Measurements from ENCODE around the gene MRAS. TPM values are rescaled to one million over a fixed set of nuclear protein-coding genes. Genes with fewer than 3 reads are reported as not detected.

The MRAS gene
- total RNA-seq, 4 donors from 2014 or later, result 31.8 to 58.1 (median 51.8) TPM

DNA sequence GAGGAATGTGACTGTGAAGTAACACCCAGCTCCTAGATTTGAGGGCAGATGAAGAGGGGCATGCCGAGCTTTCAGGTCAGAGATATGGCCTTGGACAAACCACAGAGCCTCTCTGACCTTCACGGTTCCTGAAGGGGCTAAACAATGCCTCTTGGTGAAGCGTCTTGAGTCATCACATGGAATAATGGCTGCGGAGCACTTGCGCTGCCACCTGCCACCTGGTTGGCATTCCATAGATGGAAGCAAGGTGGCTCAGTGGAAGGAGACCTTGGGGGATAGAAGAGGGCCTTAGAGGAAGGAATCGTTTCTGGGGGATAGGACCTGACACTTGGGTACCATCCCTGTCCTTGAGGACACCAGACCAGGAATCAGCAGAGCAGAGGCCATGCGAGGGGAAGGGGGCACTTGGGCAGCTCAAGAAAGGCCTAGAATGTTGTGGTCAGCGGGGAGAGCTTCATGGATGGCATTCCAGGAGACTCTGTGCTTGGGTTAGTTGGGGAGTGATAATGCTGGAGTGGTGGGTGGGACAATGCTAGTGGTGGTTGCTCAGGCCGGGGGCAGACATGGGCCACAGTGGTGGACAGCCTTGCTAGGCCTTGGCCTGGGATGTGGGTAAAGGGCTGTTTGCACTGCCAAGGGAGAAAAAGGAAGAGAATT, 12.6 kb downstream of the MRAS start:
- Histone ChIP-seq H3K4me1 (peaks cover 0 to 63% (median 14%) of the 10 kb centered on the region in 3 donors), H3K9me3 (no peaks in the 10 kb centered on the region), H3K36me3 (peaks cover 0 to 4% of the 10 kb centered on the region in 2 donors), H3K27ac (no peak overlapping the region), H3K27me3 (no peaks in the 10 kb centered on the region), H3K4me3 (no peak overlapping the region)
- WGBS, 2 donors (ENCODE audit: low coverage in 1 of 2), result 87% methylated on average over 8 of the region's 9 CpGs; no CpG with 5 or more reads in 1 of the 2 donors
- TF ChIP-seq EP300 (IDR thresholded peaks at IDR 0.05) (no peak), POLR2A (IDR thresholded peaks at IDR 0.05) (no peak), POLR2AphosphoS5 (IDR thresholded peaks at IDR 0.05) (no peak)
- TF ChIP-seq, protein P1, sequence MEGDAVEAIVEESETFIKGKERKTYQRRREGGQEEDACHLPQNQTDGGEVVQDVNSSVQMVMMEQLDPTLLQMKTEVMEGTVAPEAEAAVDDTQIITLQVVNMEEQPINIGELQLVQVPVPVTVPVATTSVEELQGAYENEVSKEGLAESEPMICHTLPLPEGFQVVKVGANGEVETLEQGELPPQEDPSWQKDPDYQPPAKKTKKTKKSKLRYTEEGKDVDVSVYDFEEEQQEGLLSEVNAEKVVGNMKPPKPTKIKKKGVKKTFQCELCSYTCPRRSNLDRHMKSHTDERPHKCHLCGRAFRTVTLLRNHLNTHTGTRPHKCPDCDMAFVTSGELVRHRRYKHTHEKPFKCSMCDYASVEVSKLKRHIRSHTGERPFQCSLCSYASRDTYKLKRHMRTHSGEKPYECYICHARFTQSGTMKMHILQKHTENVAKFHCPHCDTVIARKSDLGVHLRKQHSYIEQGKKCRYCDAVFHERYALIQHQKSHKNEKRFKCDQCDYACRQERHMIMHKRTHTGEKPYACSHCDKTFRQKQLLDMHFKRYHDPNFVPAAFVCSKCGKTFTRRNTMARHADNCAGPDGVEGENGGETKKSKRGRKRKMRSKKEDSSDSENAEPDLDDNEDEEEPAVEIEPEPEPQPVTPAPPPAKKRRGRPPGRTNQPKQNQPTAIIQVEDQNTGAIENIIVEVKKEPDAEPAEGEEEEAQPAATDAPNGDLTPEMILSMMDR (IDR thresholded peaks at IDR 0.05), result no peak
- no peak for ATAC-seq

DNA sequence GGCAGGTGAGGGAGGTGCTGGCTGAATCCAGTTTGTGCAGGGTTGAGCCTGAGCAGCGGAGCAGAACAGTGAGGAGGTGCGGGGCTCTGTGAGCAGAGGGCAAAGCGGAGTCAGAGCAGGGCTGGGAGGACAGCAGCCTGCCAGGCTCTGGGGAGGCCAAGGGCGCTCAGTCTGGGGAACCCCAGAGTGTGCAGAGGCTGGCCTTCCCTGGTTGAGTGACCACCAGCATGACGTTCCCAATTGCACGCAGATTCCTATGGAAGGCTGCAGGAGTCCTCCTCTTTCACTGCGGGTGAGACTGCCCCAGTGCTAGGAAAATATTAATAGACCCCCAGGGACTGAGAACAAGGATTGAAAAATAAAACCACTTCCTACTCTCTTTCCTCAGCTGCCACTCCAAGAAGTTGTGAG, 13.2 kb downstream of the MRAS start:
- 81 to 100% methylated on average over 2 to 6 of the region's 7 CpGs for WGBS, 2 donors (ENCODE audit: low coverage in 1 of 2)
- Histone ChIP-seq H3K27me3 (no peaks in the 10 kb centered on the region), H3K4me1 (peaks cover 0 to 66% (median 14%) of the 10 kb centered on the region in 3 donors), H3K27ac (no peak overlapping the region), H3K36me3 (peaks cover 0 to 3% of the 10 kb centered on the region in 2 donors), H3K4me3 (no peak overlapping the region), H3K9me3 (no peaks in the 10 kb centered on the region)
- TF ChIP-seq POLR2A (IDR thresholded peaks at IDR 0.05) (no peak), POLR2AphosphoS5 (IDR thresholded peaks at IDR 0.05) (no peak), EP300 (IDR thresholded peaks at IDR 0.05) (no peak)
- TF ChIP-seq, protein P1 (IDR thresholded peaks at IDR 0.05), result no peak
- ATAC-seq, result no peak

DNA sequence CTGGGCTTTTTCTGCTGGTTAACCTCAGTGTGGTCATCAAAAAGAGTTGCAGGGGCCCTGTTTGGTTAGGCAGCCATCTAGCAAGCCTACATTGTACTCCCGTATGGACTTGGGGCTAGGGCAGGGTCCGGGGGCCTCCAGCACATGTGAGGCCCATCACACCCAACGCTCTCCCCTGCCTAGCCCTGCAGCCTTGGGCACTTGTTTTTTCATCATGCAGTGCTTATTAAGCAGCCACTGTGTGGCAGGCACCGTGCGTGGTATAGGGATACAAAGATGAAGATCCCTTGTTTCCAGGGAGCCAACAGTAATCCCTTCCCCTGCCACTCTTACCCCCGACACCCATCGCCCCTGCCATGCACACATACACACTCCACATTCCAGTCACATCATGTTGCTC, 14.2 kb downstream of the MRAS start:
- 90% methylated on average over 3 to 4 of the region's 7 CpGs for WGBS, 2 donors (ENCODE audit: low coverage in 1 of 2)
- peaks cover 0 to 66% (median 13%) of the 10 kb centered on the region in 3 donors for H3K4me1 ChIP-seq
- H3K9me3 ChIP-seq, result no peaks in the 10 kb centered on the region
- no peak overlapping the region for H3K4me3 ChIP-seq
- H3K27ac ChIP-seq, result no peak overlapping the region
- no peaks in the 10 kb centered on the region for H3K27me3 ChIP-seq
- ATAC-seq, result no peak
- no peaks in the 10 kb centered on the region for H3K36me3 ChIP-seq
- TF ChIP-seq, protein P1 (IDR thresholded peaks at IDR 0.05), result no peak
- TF ChIP-seq POLR2AphosphoS5 (IDR thresholded peaks at IDR 0.05), result no peak
- TF ChIP-seq EP300 (IDR thresholded peaks at IDR 0.05), result no peak
- TF ChIP-seq POLR2A (IDR thresholded peaks at IDR 0.05), result no peak

DNA sequence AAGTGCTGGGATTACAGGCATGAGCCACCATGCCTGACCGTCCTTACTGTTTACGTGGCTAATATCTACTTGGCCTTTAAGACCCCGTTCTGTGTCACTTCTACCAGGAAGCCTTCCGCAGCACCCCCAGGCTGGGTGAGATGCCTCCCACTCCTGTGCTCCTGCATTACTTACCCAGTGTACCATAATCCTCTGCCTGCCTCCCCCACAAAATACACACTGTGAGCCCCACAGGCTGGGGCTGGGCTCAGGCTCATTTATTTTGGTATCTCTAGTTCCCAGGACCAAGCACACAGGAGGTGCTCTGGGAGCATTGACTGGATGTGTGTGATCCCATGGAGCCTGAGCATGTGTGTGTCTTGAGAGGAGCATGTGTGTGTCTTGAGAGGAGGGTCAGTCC, 14.9 kb downstream of the MRAS start:
- Histone ChIP-seq H3K27me3 (no peaks in the 10 kb centered on the region), H3K4me3 (no peak overlapping the region), H3K27ac (no peak overlapping the region), H3K9me3 (no peaks in the 10 kb centered on the region), H3K4me1 (peaks cover 0 to 66% (median 13%) of the 10 kb centered on the region in 3 donors), H3K36me3 (no peaks in the 10 kb centered on the region)
- TF ChIP-seq POLR2AphosphoS5 (IDR thresholded peaks at IDR 0.05), result no peak
- no peak for TF ChIP-seq POLR2A (IDR thresholded peaks at IDR 0.05)
- TF ChIP-seq, protein P1 (IDR thresholded peaks at IDR 0.05), result no peak
- no peak for TF ChIP-seq EP300 (IDR thresholded peaks at IDR 0.05)
- ATAC-seq, result no peak
- 84 to 91% methylated on average over 4 of the region's 4 CpGs for WGBS, 2 donors (ENCODE audit: low coverage in 1 of 2)

Measured in gastroesophageal sphincter (tissue), 4 donors.